Testis (tissue), 3 donors: ENCODE measurements around the gene ZNF236. TPM values are rescaled to one million over a fixed set of nuclear protein-coding genes. Genes with fewer than 3 reads are reported as not detected.
A peak's percentile ranks its signal among the peaks of the same experiment; 100 is the strongest.

ENCODE experiments used
- DNase-seq: peaks from one replicate; pipeline ENCODE4 v3.0.0-alpha.2; 2019
- H3K27ac ChIP-seq, 2 donors: fragments of 200-600 bp; sonication (generic); one replicate each; pipeline ENCODE4 v1.5.1; 2019
- H3K27me3 ChIP-seq: fragments of 200-600 bp; sonication (generic); one replicate; pipeline ENCODE4 v1.5.1; 2019
- H3K36me3 ChIP-seq: fragments of 200-600 bp; sonication (generic); one replicate; pipeline ENCODE4 v1.5.1; 2017; ENCODE audit warnings: low read depth; ENCODE audit errors: missing control alignments
- H3K4me1 ChIP-seq: fragments of 200-600 bp; sonication (generic); one replicate; pipeline ENCODE4 v1.5.1; 2019
- H3K4me3 ChIP-seq, 2 donors: fragments of 200-600 bp; sonication (generic); one replicate each; pipeline ENCODE4 v1.5.1; 2017 to 2019
- H3K9me3 ChIP-seq: fragments of 200-600 bp; sonication (generic); one replicate; pipeline ENCODE4 v1.5.1; 2017
- POLR2A ChIP-seq: fragments of 450-650 bp; IDR thresholded peaks from one replicate; pipeline ENCODE4 v1.6.1; 2017; ENCODE audit warnings: antibody characterized with exemption, mild to moderate bottlenecking, moderate library complexity
- WGBS, 2 donors: methylation state at CpG; one replicate each; pipeline ENCODE4 v1.1.5; 2018; 5-methylcytosine and 5-hydroxymethylcytosine counted together
- intact Hi-C: fragments of 100-400 bp; cut with DNase I; formaldehyde crosslinking; loops from one replicate; pipeline ENCODE4 v1.15.1; 2023; ENCODE audit warnings: low total_unique reads
- polyA plus RNA-seq: library from polyadenylated mRNA; stranded (reverse); fragments of 350-450 nt; fragmentation: Illumina TruSeq; extraction: RNeasy Lipid Tissue Mini Kit (QIAGEN cat#74804); gene quantifications from one replicate; pipeline ENCODE4 v1.2.3, GENCODE V29; 2014; ENCODE audit warnings: low read depth, low replicate concordance; ENCODE audit not compliant: insufficient read depth
- total RNA-seq, 2 donors: library from RNA; depleted of rRNA; stranded (reverse); fragments of >200 nt; gene quantifications; one replicate each; pipeline ENCODE4 v1.2.3, GENCODE V29; 2016
- TF ChIP-seq, protein P1 (sequence below), 3 experiments: fragments of 450-650 bp in 2 of 3; fragments of 200-600 bp in 1 of 3; sonication (generic) in 1 of 3; IDR thresholded peaks; one replicate each; pipeline ENCODE4 v1.5.1; 2016 to 2019; ENCODE audit warnings: antibody characterized with exemption in 3 of 3, mild to moderate bottlenecking in 2 of 3, moderate library complexity in 1 of 3

The ZNF236 gene
- total and polyA plus RNA-seq, 3 donors from 2014 or later, result 19.5 to 58.2 (median 53.9) TPM

DNA sequence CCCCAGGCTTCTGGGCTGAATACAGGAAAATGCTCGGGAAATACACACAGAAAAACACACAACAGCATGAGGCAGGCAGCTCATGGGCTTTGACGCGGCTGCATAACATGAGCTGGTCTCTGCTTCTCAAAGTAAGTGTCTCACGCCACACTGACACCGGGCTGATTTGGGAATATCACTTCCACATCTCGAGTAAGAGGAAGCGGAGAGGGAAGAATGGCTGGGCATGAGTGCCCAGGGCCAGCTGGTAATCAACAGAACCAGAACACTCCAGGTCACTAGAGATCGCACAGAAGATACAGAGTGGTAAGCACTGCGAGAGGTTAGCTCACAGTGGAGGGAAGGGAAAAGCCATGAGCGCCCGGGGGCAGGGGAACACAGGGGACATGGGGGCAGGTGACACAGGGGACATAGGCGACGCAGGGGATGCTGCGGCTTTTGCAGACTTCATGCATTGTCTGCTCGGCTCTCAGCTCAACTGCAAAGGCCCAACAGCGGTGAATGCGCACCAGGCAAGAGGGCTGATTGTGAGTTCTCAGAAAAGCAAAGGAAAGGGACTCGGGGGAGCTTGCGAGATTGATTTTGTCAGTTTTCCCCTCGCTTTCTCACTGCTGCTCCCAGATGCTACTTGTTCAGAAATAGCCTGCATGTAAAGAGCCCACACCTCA lies 168.8 kb downstream of the ZNF236 start:
- Histone ChIP-seq H3K9me3 (no peaks in the 10 kb centered on the region), H3K4me3 (no peak overlapping the region), H3K27me3 (no peaks in the 10 kb centered on the region), H3K4me1 (no peaks in the 10 kb centered on the region), H3K27ac (no peak overlapping the region), H3K36me3 (no peaks in the 10 kb centered on the region)
- DNase-seq, result peak; percentile 15
- no peak for TF ChIP-seq POLR2A
- TF ChIP-seq, protein P1, sequence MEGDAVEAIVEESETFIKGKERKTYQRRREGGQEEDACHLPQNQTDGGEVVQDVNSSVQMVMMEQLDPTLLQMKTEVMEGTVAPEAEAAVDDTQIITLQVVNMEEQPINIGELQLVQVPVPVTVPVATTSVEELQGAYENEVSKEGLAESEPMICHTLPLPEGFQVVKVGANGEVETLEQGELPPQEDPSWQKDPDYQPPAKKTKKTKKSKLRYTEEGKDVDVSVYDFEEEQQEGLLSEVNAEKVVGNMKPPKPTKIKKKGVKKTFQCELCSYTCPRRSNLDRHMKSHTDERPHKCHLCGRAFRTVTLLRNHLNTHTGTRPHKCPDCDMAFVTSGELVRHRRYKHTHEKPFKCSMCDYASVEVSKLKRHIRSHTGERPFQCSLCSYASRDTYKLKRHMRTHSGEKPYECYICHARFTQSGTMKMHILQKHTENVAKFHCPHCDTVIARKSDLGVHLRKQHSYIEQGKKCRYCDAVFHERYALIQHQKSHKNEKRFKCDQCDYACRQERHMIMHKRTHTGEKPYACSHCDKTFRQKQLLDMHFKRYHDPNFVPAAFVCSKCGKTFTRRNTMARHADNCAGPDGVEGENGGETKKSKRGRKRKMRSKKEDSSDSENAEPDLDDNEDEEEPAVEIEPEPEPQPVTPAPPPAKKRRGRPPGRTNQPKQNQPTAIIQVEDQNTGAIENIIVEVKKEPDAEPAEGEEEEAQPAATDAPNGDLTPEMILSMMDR (IDR thresholded peaks at IDR 0.05), result no peak
- WGBS, 2 donors, result 77 to 84% methylated on average over 19 to 20 of the region's 20 CpGs
- intact Hi-C loops, result no loop called here

- intact Hi-C loops, result no loop called here
- no peak overlapping the region for H3K4me3 ChIP-seq
- H3K27ac ChIP-seq, result no peak overlapping the region
- WGBS, 2 donors, result 68 to 85% methylated on average over 7 to 17 of the region's 17 CpGs
- H3K9me3 ChIP-seq, result no peaks in the 10 kb centered on the region
- H3K27me3 ChIP-seq, result no peaks in the 10 kb centered on the region
- DNase-seq, result peak; percentile 9
- TF ChIP-seq, protein P1 (IDR thresholded peaks at IDR 0.05), result no peak
- no peak for TF ChIP-seq POLR2A
- H3K36me3 ChIP-seq, result no peaks in the 10 kb centered on the region
- no peaks in the 10 kb centered on the region for H3K4me1 ChIP-seq
Observed at GRCh38 chr18:76992226-76993084, 170.1 kb downstream of the ZNF236 start.

DNA sequence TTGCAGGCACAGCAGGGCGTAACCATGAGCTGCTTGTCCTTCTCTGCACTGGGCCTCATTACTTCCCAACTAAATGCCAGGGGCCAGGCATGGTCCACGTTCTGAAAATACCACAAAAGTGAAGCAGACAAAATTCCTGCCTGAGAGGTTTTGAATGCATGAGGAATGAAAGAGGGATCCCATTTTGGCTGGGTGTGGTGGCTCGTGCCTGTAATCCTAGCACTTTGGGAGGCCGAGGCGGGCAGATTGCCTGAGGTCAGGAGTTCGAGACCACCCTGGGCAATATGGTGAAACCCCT lies 170.7 kb downstream of the ZNF236 start:
- H3K27me3 ChIP-seq, result no peaks in the 10 kb centered on the region
- H3K36me3 ChIP-seq, result no peaks in the 10 kb centered on the region
- intact Hi-C loops, result no loop called here
- DNase-seq, result no peak
- TF ChIP-seq POLR2A, result no peak
- TF ChIP-seq, protein P1 (IDR thresholded peaks at IDR 0.05), result no peak
- no peak overlapping the region for H3K4me3 ChIP-seq
- H3K27ac ChIP-seq, result no peak overlapping the region
- no peaks in the 10 kb centered on the region for H3K4me1 ChIP-seq
- no peaks in the 10 kb centered on the region for H3K9me3 ChIP-seq
- WGBS, 2 donors, result 89 to 92% methylated on average over 6 of the region's 6 CpGs

DNA sequence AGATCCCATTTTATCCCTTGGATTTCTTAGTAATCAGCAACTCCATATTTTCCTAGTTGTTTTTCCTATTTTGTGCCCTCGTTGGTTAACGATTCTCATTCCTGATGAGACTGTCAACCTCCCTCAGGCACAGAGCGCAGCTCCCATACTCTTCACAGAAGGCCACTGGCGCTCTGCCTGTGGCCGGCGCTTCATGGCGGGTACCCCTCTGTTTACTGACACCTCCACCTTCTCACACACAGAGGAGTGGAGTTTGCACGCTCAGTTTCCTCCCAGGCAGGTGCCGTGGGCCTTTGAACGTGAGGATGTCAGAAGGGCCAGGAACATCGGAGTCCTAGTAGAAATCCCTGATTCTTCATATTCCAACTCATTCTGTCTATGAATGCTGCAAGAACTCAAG lies 171.2 kb downstream of the ZNF236 start:
- Histone ChIP-seq H3K27ac (no peak overlapping the region), H3K9me3 (no peaks in the 10 kb centered on the region), H3K36me3 (no peaks in the 10 kb centered on the region), H3K4me3 (no peak overlapping the region), H3K27me3 (no peaks in the 10 kb centered on the region), H3K4me1 (no peaks in the 10 kb centered on the region)
- TF ChIP-seq, protein P1 (IDR thresholded peaks at IDR 0.05), result no peak
- no peak for TF ChIP-seq POLR2A
- DNase-seq, result peak; percentile 6
- WGBS, 2 donors, result 93 to 96% methylated on average over 11 of the region's 11 CpGs
- intact Hi-C loops, result no loop called here
